Tibial nerve (tissue), 4 donors: ENCODE measurements around the gene DNAJC12. TPM values are rescaled to one million over a fixed set of nuclear protein-coding genes. Genes with fewer than 3 reads are reported as not detected.

Experiments used
- DNase-seq, 2 donors: peaks; one replicate each; pipeline ENCODE4 v3.0.0-alpha.2; 2019; ENCODE audit warnings: low spot score in 2 of 2
- H3K27ac ChIP-seq, 4 donors: fragments of 200-600 bp; sonication (generic) in 3 of 4; one replicate each; pipeline ENCODE4 v1.5.1; 2017 to 2019; ENCODE audit warnings: mild to moderate bottlenecking in 1 of 4
- H3K27me3 ChIP-seq, 2 donors: fragments of 200-600 bp; sonication (generic) in 1 of 2; one replicate each; pipeline versions ENCODE4 v1.5.1 to v1.6.0; 2017 to 2019
- H3K36me3 ChIP-seq, 3 donors: fragments of 200-600 bp; sonication (generic); one replicate each; pipeline ENCODE4 v1.5.1; 2018 to 2019
- H3K4me1 ChIP-seq, 4 donors: fragments of 200-600 bp; sonication (generic) in 3 of 4; one replicate each; pipeline ENCODE4 v1.5.1; 2017 to 2019
- H3K4me3 ChIP-seq, 4 donors: fragments of 200-600 bp; sonication (generic) in 3 of 4; one replicate each; pipeline ENCODE4 v1.5.1; 2017 to 2019; ENCODE audit warnings: mild to moderate bottlenecking in 1 of 4, moderate library complexity in 1 of 4
- H3K9me3 ChIP-seq, 4 donors: fragments of 200-600 bp; sonication (generic) in 3 of 4; one replicate each; pipeline ENCODE4 v1.5.1; 2017 to 2019
- CTCF ChIP-seq, 5 experiments: fragments of 200-600 bp in 3 of 5; fragments of 450-650 bp in 2 of 5; sonication (generic) in 3 of 5; IDR thresholded peaks; one replicate each; pipeline ENCODE4 v1.5.1; 2016 to 2019; ENCODE audit warnings: antibody characterized with exemption in 5 of 5, mild to moderate bottlenecking in 3 of 5, moderate library complexity in 2 of 5
- EP300 ChIP-seq, 2 donors: sonication (generic); formaldehyde crosslinking; IDR thresholded peaks; one replicate each; pipeline ENCODE4 v1.6.1; 2017; ENCODE audit warnings: antibody characterized with exemption in 2 of 2, mild to moderate bottlenecking in 1 of 2
- POLR2A ChIP-seq, 2 donors: fragments of 450-650 bp; IDR thresholded peaks; one replicate each; pipeline ENCODE4 v1.6.1; 2017; ENCODE audit warnings: antibody characterized with exemption in 2 of 2, mild to moderate bottlenecking in 2 of 2, moderate library complexity in 2 of 2
- WGBS, 2 donors: methylation state at CpG; one replicate each; pipeline ENCODE4 v1.1.5; 2018; 5-methylcytosine and 5-hydroxymethylcytosine counted together
- total RNA-seq, 4 donors: library from RNA; depleted of rRNA; stranded (reverse); fragments of >200 nt; gene quantifications; one replicate each; pipeline ENCODE4 v1.1.0, GENCODE V29; 2016

DNAJC12 gene
- total RNA-seq, 4 donors from 2014 or later: 1.2 to 5.4 (median 3.3) TPM

- WGBS, 2 donors: 0 to 1% methylated on average over 4 of the region's 4 CpGs
Measured at GRCh38 chr10:67779465-67780203, 58.4 kb downstream of the DNAJC12 start.

GRCh38 chr10:67776371-67776770 lies 61.6 kb downstream of the DNAJC12 start:
- no peaks in the 10 kb centered on the region for H3K27me3 ChIP-seq
- no peaks in the 10 kb centered on the region for H3K9me3 ChIP-seq
- 94 to 97% methylated on average over 1 of the region's 1 CpG for WGBS, 2 donors
- no peak overlapping the region for H3K4me3 ChIP-seq
- no peak for DNase-seq
- H3K4me1 ChIP-seq: peaks cover 0 to 9% (median 0%) of the 10 kb centered on the region in 4 donors
- TF ChIP-seq EP300 (IDR thresholded peaks at IDR 0.05): no peak
- no peak for TF ChIP-seq POLR2A (IDR thresholded peaks at IDR 0.05)
- no peak for TF ChIP-seq CTCF (IDR thresholded peaks at IDR 0.05)
- no peaks in the 10 kb centered on the region for H3K36me3 ChIP-seq
- no peak overlapping the region for H3K27ac ChIP-seq

More at GRCh38 chr10:67779465-67780203, 58.4 kb downstream of the DNAJC12 start:
- Histone ChIP-seq H3K9me3 (no peaks in the 10 kb centered on the region), H3K4me3 (no peak overlapping the region), H3K36me3 (no peaks in the 10 kb centered on the region), H3K4me1 (peaks cover 0 to 9% (median 0%) of the 10 kb centered on the region in 4 donors), H3K27ac (peak overlapping the region in 2 of 4 donors; percentile 23 to 30), H3K27me3 (no peaks in the 10 kb centered on the region)
- TF ChIP-seq EP300 (IDR thresholded peaks at IDR 0.05): peak in 1 of 2 donors; percentile 11
- peak; percentile 70 to 88 (median 79) for TF ChIP-seq CTCF (IDR thresholded peaks at IDR 0.05)
- no peak for TF ChIP-seq POLR2A (IDR thresholded peaks at IDR 0.05)
- DNase-seq: peak; percentile 47 to 90

- Histone ChIP-seq H3K4me1 (peaks cover 0 to 9% (median 0%) of the 10 kb centered on the region in 4 donors), H3K27ac (no peak overlapping the region), H3K36me3 (no peaks in the 10 kb centered on the region), H3K9me3 (no peaks in the 10 kb centered on the region), H3K27me3 (no peaks in the 10 kb centered on the region), H3K4me3 (no peak overlapping the region)
- DNase-seq: no peak
- WGBS, 2 donors: 71 to 79% methylated on average over 2 of the region's 2 CpGs
- TF ChIP-seq EP300 (IDR thresholded peaks at IDR 0.05) (no peak), POLR2A (IDR thresholded peaks at IDR 0.05) (no peak), CTCF (IDR thresholded peaks at IDR 0.05) (no peak)
Measured at GRCh38 chr10:67775279-67775678, 62.7 kb downstream of the DNAJC12 start.

- Histone ChIP-seq H3K4me1 (no peaks in the 10 kb centered on the region), H3K27ac (no peak overlapping the region), H3K27me3 (no peaks in the 10 kb centered on the region), H3K36me3 (no peaks in the 10 kb centered on the region), H3K9me3 (no peaks in the 10 kb centered on the region), H3K4me3 (no peak overlapping the region)
- DNase-seq: no peak
- TF ChIP-seq POLR2A (IDR thresholded peaks at IDR 0.05) (no peak), CTCF (IDR thresholded peaks at IDR 0.05) (no peak), EP300 (IDR thresholded peaks at IDR 0.05) (peak in 1 of 2 donors; percentile 19)
Measured at GRCh38 chr10:67772894-67773511, 65.0 kb downstream of the DNAJC12 start.

- Histone ChIP-seq H3K4me1 (no peaks in the 10 kb centered on the region), H3K9me3 (no peaks in the 10 kb centered on the region), H3K36me3 (no peaks in the 10 kb centered on the region), H3K27me3 (no peaks in the 10 kb centered on the region), H3K4me3 (no peak overlapping the region), H3K27ac (no peak overlapping the region)
- no peak for TF ChIP-seq POLR2A (IDR thresholded peaks at IDR 0.05)
- no peak for TF ChIP-seq EP300 (IDR thresholded peaks at IDR 0.05)
- TF ChIP-seq CTCF (IDR thresholded peaks at IDR 0.05): no peak
- WGBS, 2 donors: 84 to 89% methylated on average over 1 of the region's 1 CpG
- DNase-seq: no peak
Measured at GRCh38 chr10:67772151-67772550, 65.8 kb downstream of the DNAJC12 start.
